ENCODE data around the gene CD151.

DNA sequence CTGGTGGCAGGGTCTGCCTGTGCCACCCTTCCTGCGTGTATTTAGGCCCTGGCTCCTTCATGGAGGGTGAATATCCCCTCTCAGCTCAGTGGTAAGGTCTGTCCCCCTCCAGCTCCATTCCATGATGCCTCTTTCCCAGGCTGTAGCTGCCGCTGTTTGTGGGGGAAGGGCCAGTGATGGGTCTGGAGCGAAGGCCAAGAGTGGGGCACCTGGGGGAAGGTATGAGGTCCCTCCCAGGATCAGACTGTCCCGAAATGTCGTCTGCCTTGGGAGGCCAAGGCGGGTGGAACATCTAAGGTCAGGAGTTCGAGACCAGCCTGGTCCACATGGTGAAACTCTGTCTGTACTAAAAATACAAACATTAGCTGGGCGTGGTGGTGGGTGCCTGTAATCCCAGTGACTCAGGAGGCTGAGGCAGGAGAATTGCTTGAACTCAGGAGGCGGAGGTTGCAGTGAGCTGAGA, 1.1 kb downstream of the CD151 start:
- TF ChIP-seq, protein P1, sequence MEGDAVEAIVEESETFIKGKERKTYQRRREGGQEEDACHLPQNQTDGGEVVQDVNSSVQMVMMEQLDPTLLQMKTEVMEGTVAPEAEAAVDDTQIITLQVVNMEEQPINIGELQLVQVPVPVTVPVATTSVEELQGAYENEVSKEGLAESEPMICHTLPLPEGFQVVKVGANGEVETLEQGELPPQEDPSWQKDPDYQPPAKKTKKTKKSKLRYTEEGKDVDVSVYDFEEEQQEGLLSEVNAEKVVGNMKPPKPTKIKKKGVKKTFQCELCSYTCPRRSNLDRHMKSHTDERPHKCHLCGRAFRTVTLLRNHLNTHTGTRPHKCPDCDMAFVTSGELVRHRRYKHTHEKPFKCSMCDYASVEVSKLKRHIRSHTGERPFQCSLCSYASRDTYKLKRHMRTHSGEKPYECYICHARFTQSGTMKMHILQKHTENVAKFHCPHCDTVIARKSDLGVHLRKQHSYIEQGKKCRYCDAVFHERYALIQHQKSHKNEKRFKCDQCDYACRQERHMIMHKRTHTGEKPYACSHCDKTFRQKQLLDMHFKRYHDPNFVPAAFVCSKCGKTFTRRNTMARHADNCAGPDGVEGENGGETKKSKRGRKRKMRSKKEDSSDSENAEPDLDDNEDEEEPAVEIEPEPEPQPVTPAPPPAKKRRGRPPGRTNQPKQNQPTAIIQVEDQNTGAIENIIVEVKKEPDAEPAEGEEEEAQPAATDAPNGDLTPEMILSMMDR (IDR thresholded peaks at IDR 0.05) = no peak
- TF ChIP-seq POLR2A (IDR thresholded peaks at IDR 0.05) = no peak
